ENCODE results near the gene PIM1.

- no peak for TF ChIP-seq CTCF (conservative IDR thresholded peaks at IDR 0.05; ENCODE audit: low read length)
- no peak for TF ChIP-seq EZH2phosphoT487 (IDR thresholded peaks at IDR 0.05; ENCODE audit: borderline replicate concordance, low read depth, low read length)
These were observed 45.8 kb upstream of the PIM1 start for GRCh38 chr6:37123957-37124729.
